ENCODE data around the gene PROKR1. TPM values are rescaled to one million over a fixed set of nuclear protein-coding genes. Genes with fewer than 3 reads are reported as not detected.

The PROKR1 gene
- total and polyA plus RNA-seq, 2 of the 4 experiments (the other 2 are of a cell fraction) = not detected

DNA sequence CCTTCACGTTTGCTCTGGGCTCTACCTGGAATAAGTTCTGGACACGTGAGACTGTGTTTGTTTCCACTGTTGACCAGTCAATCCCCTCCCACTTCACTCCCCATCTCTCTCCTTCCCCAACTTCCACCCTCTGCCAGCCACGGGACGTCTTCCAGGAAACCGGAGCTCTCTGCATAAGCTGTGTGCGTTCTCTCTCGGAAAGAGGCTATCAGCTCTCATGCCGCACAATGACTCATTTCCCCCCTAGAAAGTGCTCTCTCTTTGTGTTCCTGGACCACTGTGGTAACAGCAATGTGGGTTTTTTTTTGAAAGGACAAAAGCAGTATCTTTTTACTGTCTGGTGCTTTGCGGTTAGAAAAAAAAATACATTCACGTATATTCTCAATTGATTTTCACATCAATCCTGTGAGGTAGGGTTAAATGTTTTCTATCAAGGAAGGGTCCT is 10.2 kb downstream of the PROKR1 start:
- H3K9me3 ChIP-seq (ENCODE audit: control insufficient read depth, insufficient read depth, low read length) = peaks cover 4% of the 10 kb centered on the region; the same call in 1 of the 2 replicates
- H2AFZ ChIP-seq (replicated peaks; ENCODE audit: low read length, poor library complexity) = peak overlapping the region; percentile 83
- H3K14ac ChIP-seq (replicated peaks; ENCODE audit: low read depth, low read length) = no peak overlapping the region
- H4K5ac ChIP-seq (ENCODE audit: low read depth, low read length) = no peak overlapping the region
- CTCF ChIA-PET = interaction anchor here (0.6 to 1.0 kb wide), 2 partner anchors 58 to 192 kb away, joined by 3 to 7 read pairs; no protein-coding TSS in a partner anchor
- no peak overlapping the region for H3K56ac ChIP-seq (ENCODE audit: extremely low read depth, insufficient read depth, low read length)
- DNase-seq (peak; percentile 85), ATAC-seq (ENCODE audit: low read depth) (peak; percentile 98)
- H3K36me3 ChIP-seq (ENCODE audit: control insufficient read depth, insufficient read depth, low read length) = no peaks in the 10 kb centered on the region
- POLR2A ChIA-PET (ENCODE audit: unreplicated experiment) = no interaction called here
- intact Hi-C loops (cut with micrococcal nuclease) = no loop called here
- no peaks in the 10 kb centered on the region for H3K4me1 ChIP-seq (ENCODE audit: control insufficient read depth, insufficient read depth, low read length)
- H2BK20ac ChIP-seq (ENCODE audit: low read depth, low read length) = no peak overlapping the region
- H3K27ac ChIP-seq (ENCODE audit: insufficient read depth, low read length) = no peak overlapping the region
- H3K9ac ChIP-seq (ENCODE audit: low read depth, low read length) = no peak overlapping the region
- H2BK5ac ChIP-seq (ENCODE audit: low read depth, low read length, poor library complexity, severe bottlenecking) = no peak overlapping the region
- H3K27me3 ChIP-seq (ENCODE audit: control insufficient read depth, insufficient read depth, low read length) = peaks cover 47% of the 10 kb centered on the region
- no peak overlapping the region for H2BK15ac ChIP-seq (ENCODE audit: low read depth, low read length)
- 20% methylated on average over 1 of the region's 10 CpGs; no CpG with 5 or more reads in 1 of the 2 experiments for WGBS, 2 experiments (ENCODE audit: extremely low coverage in 2 of 2, insufficient read length in 1 of 2)
- H2AK5ac ChIP-seq (ENCODE audit: low read depth, low read length) = no peak overlapping the region
- peak overlapping the region; percentile 52; the same call in 1 of the 2 replicates for H3K4me2 ChIP-seq (ENCODE audit: low read depth, low read length)
- no peaks in the 10 kb centered on the region for H3K79me1 ChIP-seq (ENCODE audit: low read depth in 1 of 2, low read length in 2 of 2)
- no peak overlapping the region for H3K4me3 ChIP-seq (ENCODE audit: insufficient read depth, low read depth, low read length)
- no peak overlapping the region for H2AK9ac ChIP-seq (replicated peaks; ENCODE audit: low read depth, low read length, poor library complexity)
- no peak overlapping the region for H2BK120ac ChIP-seq (ENCODE audit: low read depth, low read length)
- no peak overlapping the region for H4K91ac ChIP-seq (ENCODE audit: insufficient read depth, low read depth, low read length)
- BruUV-seq (replicated peaks) = no TSS peak
- H3K4ac ChIP-seq (ENCODE audit: low read depth, low read length) = no peak overlapping the region
- no peaks in the 10 kb centered on the region for H3K9me1 ChIP-seq (ENCODE audit: insufficient read depth, low read length)
- no peak overlapping the region for H4K8ac ChIP-seq (ENCODE audit: low read depth in 2 of 2, low read length in 2 of 2)
- no peak overlapping the region for H3K23ac ChIP-seq (ENCODE audit: low read depth, low read length)
- in situ Hi-C loops (cut with MboI; ENCODE audit: low sequenced_read_pairs) = no loop called here
- no peaks in the 10 kb centered on the region for H4K20me1 ChIP-seq (ENCODE audit: insufficient read depth, low read length)
- dilution Hi-C loops (cut with HindIII; ENCODE audit: low sequenced_read_pairs, unreplicated experiment) = no loop called here
- no peak overlapping the region for H3K18ac ChIP-seq (ENCODE audit: low read depth, low read length)
- TF ChIP-seq, protein P1, sequence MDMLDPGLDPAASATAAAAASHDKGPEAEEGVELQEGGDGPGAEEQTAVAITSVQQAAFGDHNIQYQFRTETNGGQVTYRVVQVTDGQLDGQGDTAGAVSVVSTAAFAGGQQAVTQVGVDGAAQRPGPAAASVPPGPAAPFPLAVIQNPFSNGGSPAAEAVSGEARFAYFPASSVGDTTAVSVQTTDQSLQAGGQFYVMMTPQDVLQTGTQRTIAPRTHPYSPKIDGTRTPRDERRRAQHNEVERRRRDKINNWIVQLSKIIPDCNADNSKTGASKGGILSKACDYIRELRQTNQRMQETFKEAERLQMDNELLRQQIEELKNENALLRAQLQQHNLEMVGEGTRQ (IDR thresholded peaks at IDR 0.05; ENCODE audit: low read depth, low read length) = no peak
- TF ChIP-seq SMC3 (IDR thresholded peaks at IDR 0.05; ENCODE audit: low read depth, low read length) (no peak), MAFK (IDR thresholded peaks at IDR 0.05; ENCODE audit: low read depth, low read length) (no peak), MAZ (IDR thresholded peaks at IDR 0.05; ENCODE audit: borderline replicate concordance, low read depth, low read length) (no peak), FOS (IDR thresholded peaks at IDR 0.05; ENCODE audit: low read depth, low read length) (no peak), RCOR1 (IDR thresholded peaks at IDR 0.05; ENCODE audit: insufficient replicate concordance, low read length) (no peak), RAD21 (IDR thresholded peaks at IDR 0.05; ENCODE audit: low read length) (no peak), POLR2A (IDR thresholded peaks at IDR 0.05; ENCODE audit: low read depth, low read length) (no peak), RFX5 (IDR thresholded peaks at IDR 0.05; ENCODE audit: low read depth, low read length) (no peak)
- TF ChIP-seq, protein P2, sequence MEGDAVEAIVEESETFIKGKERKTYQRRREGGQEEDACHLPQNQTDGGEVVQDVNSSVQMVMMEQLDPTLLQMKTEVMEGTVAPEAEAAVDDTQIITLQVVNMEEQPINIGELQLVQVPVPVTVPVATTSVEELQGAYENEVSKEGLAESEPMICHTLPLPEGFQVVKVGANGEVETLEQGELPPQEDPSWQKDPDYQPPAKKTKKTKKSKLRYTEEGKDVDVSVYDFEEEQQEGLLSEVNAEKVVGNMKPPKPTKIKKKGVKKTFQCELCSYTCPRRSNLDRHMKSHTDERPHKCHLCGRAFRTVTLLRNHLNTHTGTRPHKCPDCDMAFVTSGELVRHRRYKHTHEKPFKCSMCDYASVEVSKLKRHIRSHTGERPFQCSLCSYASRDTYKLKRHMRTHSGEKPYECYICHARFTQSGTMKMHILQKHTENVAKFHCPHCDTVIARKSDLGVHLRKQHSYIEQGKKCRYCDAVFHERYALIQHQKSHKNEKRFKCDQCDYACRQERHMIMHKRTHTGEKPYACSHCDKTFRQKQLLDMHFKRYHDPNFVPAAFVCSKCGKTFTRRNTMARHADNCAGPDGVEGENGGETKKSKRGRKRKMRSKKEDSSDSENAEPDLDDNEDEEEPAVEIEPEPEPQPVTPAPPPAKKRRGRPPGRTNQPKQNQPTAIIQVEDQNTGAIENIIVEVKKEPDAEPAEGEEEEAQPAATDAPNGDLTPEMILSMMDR (conservative IDR thresholded peaks at IDR 0.05; ENCODE audit: low read depth, low read length) = no peak

All from IMR-90 (cell line).